ENCODE data around the gene CXCR6.

GRCh38 chr3:45969953-45970352 lies 26.7 kb downstream of the CXCR6 start:
- TF ChIP-seq EZH2 (IDR thresholded peaks at IDR 0.05; ENCODE audit: borderline replicate concordance, low read depth, low read length, severe bottlenecking) (no peak), CTCF (IDR thresholded peaks at IDR 0.05; ENCODE audit: borderline replicate concordance, extremely low read depth, low read length, poor library complexity, severe bottlenecking) (no peak)

Data from DND-41 (cell line).